B cell (primary cell): ENCODE measurements around the gene CLK4.

ENCODE experiments used
- CTCF ChIP-seq: fragments of 200-600 bp; IDR thresholded peaks from one replicate; pipeline ENCODE4 v1.8.0; 2022; ENCODE audit warnings: antibody characterized with exemption, mild to moderate bottlenecking
- EZH2 ChIP-seq: IDR thresholded peaks from 2 replicates; pipeline ENCODE4 v1.6.1; 2012; ENCODE audit warnings: borderline replicate concordance, low read depth, mild to moderate bottlenecking, moderate library complexity, low read length; ENCODE audit not compliant: insufficient read depth, poor library complexity, severe bottlenecking

- TF ChIP-seq CTCF: no peak
- no peak for TF ChIP-seq EZH2
Observed at GRCh38 chr5:178625679-178626483, 969 bp downstream of the CLK4 start.
